GM18951 (cell line): ENCODE data around the gene GRAMD1A.

ENCODE experiments used
- POLR2A ChIP-seq: IDR thresholded peaks from 4 replicates; pipeline ENCODE4 v1.6.1; 2011; ENCODE audit warnings: mild to moderate bottlenecking; ENCODE audit not compliant: insufficient read length, insufficient read depth; ENCODE audit errors: extremely low read depth
- in situ Hi-C: fragments of 300-500 bp; cut with MboI; formaldehyde crosslinking; loops from one replicate; pipeline ENCODE4 v1.12.0; 2022; ENCODE audit warnings: low sequenced_read_pairs, mixed read lengths, inconsistent platforms; ENCODE audit not compliant: unreplicated experiment

Gene GRAMD1A

GRCh38 chr19:35037716-35038622, 37.8 kb downstream of the GRAMD1A start:
- in situ Hi-C loops = no loop called here
- TF ChIP-seq POLR2A = no peak

GRCh38 chr19:35038623-35039512, 38.7 kb downstream of the GRAMD1A start:
- in situ Hi-C loops = no loop called here
- TF ChIP-seq POLR2A = no peak

DNA sequence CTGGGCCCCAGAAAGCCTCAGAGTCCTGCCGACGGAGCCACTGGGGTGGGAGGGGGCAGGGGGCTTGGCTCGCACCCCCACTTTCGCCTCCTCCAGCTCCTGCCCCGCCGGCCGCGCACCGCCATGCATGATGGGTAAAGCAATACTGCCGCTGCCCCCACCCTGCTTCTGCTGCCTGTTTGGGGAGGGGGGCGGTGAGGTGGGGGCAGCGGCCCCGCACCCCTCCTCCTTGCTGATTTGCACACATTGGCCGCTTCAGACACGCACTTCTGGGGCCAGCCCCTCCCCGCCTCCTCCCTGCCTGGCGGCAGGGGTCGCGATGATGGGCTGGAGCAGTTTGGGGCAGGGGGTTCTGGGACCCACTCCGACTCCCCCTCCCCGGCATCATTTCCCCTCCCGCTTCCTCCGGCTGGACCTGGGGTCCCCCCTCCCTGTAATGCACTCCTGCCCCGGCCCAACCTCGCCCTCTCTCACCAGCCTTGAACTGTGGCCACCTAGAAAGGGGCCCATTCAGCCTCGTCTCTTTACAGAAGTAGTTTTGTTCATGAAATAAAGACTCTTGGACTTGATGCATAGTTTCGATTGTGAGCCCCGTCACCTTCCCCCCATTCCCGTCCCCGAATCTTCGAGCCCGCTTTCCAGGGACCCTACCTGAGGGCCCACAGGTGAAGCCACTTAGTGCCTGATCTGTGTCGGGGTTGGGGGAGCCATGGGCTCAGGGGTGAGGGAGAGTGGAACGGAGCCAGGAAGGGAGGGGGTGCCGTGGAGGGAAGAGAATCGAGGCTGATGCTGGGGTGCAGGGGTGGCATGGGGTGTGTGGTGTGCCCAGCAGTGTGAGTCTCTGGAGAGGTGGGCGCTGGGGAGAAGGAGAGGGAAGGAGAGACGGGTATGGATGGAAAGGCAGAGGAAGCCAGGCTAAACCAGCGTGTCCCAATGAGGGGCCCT, 40.0 kb downstream of the GRAMD1A start:
- in situ Hi-C loops = no loop called here
- no peak for TF ChIP-seq POLR2A

DNA sequence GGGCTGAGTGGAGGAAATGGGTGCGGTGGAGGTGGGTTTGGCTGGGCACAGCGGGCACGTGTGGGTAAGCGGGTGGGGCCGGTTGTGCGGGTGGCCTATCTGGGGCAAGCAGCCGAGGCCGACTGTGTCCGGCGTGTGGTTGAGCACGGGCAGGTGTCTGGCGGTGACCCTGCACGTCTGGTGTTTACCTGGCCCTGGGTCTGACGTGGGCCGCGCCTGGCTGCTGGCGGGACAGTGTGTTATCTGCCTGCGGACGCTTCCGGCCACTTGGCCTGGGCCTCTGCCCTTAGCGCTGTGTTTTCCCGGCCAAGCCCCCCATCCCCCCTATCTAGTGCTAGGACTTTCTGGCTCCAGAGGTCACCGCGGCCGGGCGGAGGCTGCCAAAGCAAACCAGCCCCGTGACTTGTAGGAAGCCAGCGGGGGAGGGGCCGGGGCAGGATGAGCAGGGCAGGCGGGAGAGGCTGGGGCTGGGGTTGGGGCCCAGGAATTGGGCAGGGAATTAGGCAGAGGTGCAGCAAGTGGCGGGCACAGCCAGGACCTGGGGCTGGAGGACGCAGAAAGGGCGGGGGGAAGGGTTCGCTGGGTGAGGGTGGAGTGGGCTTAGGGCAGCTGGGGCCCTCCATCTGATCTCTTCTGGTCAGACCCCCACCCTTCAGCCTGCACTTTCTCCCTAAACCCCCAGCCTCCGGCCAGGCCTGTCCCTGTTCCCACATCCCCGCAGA, 40.9 kb downstream of the GRAMD1A start:
- in situ Hi-C loops = no loop called here
- TF ChIP-seq POLR2A = no peak

GRCh38 chr19:35041548-35042055, 41.5 kb downstream of the GRAMD1A start, which contains the start of gene HPN:
TSS of gene HPN (plus strand) at chr19:35041721. CDS start at chr19:35042507, 786 bp downstream.
- TF ChIP-seq POLR2A = no peak
- in situ Hi-C loops = no loop called here

DNA sequence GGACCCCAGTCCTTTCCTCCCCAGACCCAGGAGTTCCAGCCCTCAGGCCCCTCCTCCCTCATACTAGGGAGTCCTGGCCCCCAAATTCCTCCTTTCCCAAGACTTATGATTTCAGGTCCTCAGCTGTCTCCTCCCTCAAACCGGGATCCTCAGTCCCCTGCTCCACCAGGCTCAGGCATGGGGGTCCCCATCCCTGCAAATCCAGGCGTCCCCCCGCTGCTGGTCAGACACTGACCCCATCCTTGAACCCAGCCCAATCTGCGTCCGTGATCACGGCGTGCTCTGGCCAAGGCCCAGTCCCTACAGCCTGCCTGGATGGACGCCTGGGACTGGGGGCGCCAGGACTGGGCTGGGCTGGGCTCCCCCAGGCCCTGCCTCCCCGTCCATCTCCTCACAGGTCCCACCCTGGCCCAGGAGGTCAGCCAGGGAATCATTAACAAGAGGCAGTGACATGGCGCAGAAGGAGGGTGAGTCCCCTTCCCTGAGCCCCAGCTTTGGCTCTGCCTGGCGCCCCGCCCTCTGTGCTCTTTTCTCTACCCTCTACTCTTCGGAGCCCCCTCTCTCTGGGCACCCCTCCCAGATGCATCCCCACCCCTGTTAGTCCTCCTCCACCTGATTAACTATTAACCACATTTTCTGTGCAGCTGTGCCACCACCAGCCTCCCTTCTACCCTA, 42.1 kb downstream of the GRAMD1A start:
- TF ChIP-seq POLR2A = no peak
- in situ Hi-C loops = no loop called here

GRCh38 chr19:35042954-35043604, 43.0 kb downstream of the GRAMD1A start:
- in situ Hi-C loops = no loop called here
- TF ChIP-seq POLR2A = no peak

- no peak for TF ChIP-seq POLR2A
- in situ Hi-C loops = no loop called here
Observed at GRCh38 chr19:35043906-35044305, 43.8 kb downstream of the GRAMD1A start.

GRCh38 chr19:35044317-35045117, 44.4 kb downstream of the GRAMD1A start:
- in situ Hi-C loops = no loop called here
- no peak for TF ChIP-seq POLR2A

DNA sequence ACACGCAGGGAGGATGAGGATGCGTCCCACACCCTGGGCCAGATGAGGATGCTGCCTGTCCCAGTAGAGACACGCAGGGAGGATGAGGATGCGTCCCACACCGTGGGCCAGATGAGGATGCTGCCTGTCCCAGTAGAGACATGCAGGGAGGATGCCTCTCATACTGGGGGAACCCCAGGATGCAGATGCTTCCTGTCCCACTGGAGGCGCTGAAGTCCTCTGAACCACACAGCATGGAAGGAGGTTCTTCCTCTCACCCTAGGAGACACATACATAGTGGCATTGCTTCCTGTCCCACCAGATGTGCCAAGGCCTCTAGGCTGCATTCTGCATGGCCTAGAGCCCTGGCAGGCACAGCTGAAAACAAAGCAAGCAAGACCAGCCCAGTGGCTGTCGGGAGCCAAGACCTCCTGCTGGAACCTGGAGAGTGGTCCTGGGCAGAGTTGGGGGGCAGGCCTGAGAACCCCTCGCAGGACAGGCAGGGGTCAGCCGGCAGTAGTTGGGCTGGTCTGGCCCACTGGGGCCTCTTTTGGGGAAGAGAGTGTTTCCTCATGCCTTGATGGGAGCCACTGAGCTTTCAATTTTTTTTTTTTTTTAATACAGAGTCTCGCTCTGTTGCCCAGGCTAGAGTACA, 45.7 kb downstream of the GRAMD1A start:
- in situ Hi-C loops = no loop called here

More for the DNA sequence above, 45.7 kb downstream of the GRAMD1A start:
- TF ChIP-seq POLR2A = no peak
